Measurements from ENCODE around the gene MKNK2. TPM values are rescaled to one million over a fixed set of nuclear protein-coding genes. Genes with fewer than 3 reads are reported as not detected.

The MKNK2 gene
- polyA plus RNA-seq, 1 of the 3 experiments (the other 2 are of a cell fraction) = 65.4 TPM

DNA sequence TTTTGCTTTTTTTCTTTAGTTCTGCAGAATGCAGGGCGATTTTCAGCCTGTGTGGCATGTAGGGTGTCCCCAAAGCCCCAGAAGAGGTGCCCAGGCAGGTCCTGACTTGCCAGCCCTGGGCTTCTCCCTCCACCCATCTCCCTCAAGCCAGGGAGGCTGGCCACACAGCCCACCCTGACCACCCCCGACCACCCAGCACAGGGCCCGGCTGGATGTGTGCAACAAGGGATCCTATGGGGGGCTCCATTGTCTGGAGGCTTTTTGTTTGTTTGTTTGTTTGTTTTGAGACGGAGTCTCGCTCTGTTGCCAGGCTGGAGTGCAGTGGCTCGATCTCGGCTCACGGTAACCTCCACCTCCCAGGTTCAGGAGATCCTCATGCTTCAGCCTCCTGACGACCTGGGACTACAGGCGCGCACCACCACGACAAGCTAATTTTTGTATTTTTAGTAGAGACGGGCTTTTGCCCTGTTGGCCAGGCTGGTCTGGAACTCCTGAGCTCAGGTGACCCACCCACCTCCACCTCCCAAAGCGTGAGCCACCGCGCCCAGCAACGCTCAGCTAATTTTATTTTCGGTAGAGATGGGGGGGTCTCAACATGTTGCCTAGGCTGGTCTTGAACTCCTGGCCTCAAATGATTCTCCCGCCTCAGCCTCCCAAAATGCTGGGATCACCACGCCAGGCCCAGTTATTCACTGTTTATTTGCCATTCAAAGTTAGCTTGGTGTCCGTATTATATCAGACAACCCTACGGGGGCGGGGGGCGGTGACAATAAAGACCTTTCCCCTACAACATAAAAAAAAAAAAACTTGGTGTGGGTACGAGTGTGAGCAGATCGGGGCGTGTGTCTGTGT lies 7.8 kb upstream of the MKNK2 start:
- Histone ChIP-seq H3K9me2 (no peaks in the 10 kb centered on the region), H3K36me3 (replicated peaks in 1 of 2; ENCODE audit: control insufficient read depth in 1 of 2, insufficient read depth in 2 of 2, low read length in 1 of 2) (no peaks in the 10 kb centered on the region), H3K27me3 (ENCODE audit: insufficient read depth) (no peaks in the 10 kb centered on the region), H3K9ac (peak overlapping the region; percentile 92; the same call in 1 of the 2 replicates), H3K9me3 (no peaks in the 10 kb centered on the region), H3K4me2 (peak overlapping the region; percentile 97; the same call in 1 of the 2 replicates), H3K79me2 (ENCODE audit: insufficient read depth) (no peaks in the 10 kb centered on the region; the same call in 1 of the 2 replicates), H3K4me1 (ENCODE audit: control insufficient read depth in 1 of 2, insufficient read depth in 2 of 2, low read depth in 1 of 2, low read length in 1 of 2) (peaks cover 36 to 51% of the 10 kb centered on the region in 2 experiments; a peak in 3 of 4 replicates), H2AFZ (ENCODE audit: low read depth) (no peak overlapping the region), H4K20me1 (ENCODE audit: insufficient read depth) (no peaks in the 10 kb centered on the region), H3F3A (replicated peaks; ENCODE audit: insufficient read depth) (peaks cover 14% of the 10 kb centered on the region), H3K4me3 (ENCODE audit: low read depth in 2 of 2, low read length in 1 of 2) (no peak overlapping the region), H3K27ac (ENCODE audit: low read depth in 2 of 2, low read length in 1 of 2) (peak overlapping the region; percentile 97 to 98)
- POLR2A ChIA-PET = interaction anchor here (0.6 to 1.8 kb wide), 3 partner anchors 10 to 670 kb away, joined by 3 to 7 read pairs (median 3); no protein-coding TSS in a partner anchor
- CTCF ChIA-PET = interaction anchor here (1.6 to 2.4 kb wide), 2 partner anchors 11 to 37 kb away, joined by 4 to 13 read pairs; partner anchors contain the start of gene MOB3A
- no peak for DNase-seq
- TF ChIP-seq FOXM1 (IDR thresholded peaks at IDR 0.05; ENCODE audit: low read depth) = no peak
- TF ChIP-seq PBX3 (IDR thresholded peaks at IDR 0.05) = no peak
- TF ChIP-seq, protein P1, sequence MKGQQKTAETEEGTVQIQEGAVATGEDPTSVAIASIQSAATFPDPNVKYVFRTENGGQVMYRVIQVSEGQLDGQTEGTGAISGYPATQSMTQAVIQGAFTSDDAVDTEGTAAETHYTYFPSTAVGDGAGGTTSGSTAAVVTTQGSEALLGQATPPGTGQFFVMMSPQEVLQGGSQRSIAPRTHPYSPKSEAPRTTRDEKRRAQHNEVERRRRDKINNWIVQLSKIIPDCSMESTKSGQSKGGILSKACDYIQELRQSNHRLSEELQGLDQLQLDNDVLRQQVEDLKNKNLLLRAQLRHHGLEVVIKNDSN (IDR thresholded peaks at IDR 0.05; ENCODE audit: borderline replicate concordance, low read depth) = no peak
- no peak for TF ChIP-seq GATA2 (CRISPR knock-in tag; IDR thresholded peaks at IDR 0.05)
- TF ChIP-seq EZH2phosphoT487 (IDR thresholded peaks at IDR 0.05; ENCODE audit: borderline replicate concordance, low read depth) = no peak
- no peak for TF ChIP-seq EP300 (IDR thresholded peaks at IDR 0.05; ENCODE audit: borderline replicate concordance in 1 of 2, low read depth in 1 of 2, low read length in 1 of 2)
- no peak for TF ChIP-seq JUND (IDR thresholded peaks at IDR 0.05)
- no peak for TF ChIP-seq RCOR1 (IDR thresholded peaks at IDR 0.05; ENCODE audit: low read length)
- no peak for TF ChIP-seq FOSL2 (IDR thresholded peaks at IDR 0.05; ENCODE audit: borderline replicate concordance, low read depth)
- TF ChIP-seq TEAD4 (IDR thresholded peaks at IDR 0.05; ENCODE audit: borderline replicate concordance, insufficient read depth) = no peak
- no peak for TF ChIP-seq RFX5 (IDR thresholded peaks at IDR 0.05; ENCODE audit: low read length)
- TF ChIP-seq, protein P2, sequence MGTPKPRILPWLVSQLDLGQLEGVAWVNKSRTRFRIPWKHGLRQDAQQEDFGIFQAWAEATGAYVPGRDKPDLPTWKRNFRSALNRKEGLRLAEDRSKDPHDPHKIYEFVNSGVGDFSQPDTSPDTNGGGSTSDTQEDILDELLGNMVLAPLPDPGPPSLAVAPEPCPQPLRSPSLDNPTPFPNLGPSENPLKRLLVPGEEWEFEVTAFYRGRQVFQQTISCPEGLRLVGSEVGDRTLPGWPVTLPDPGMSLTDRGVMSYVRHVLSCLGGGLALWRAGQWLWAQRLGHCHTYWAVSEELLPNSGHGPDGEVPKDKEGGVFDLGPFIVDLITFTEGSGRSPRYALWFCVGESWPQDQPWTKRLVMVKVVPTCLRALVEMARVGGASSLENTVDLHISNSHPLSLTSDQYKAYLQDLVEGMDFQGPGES (IDR thresholded peaks at IDR 0.05; ENCODE audit: low read depth, low read length) = no peak
- TF ChIP-seq CTCF (IDR thresholded peaks at IDR 0.05) = no peak
- no peak for TF ChIP-seq ELF1 (IDR thresholded peaks at IDR 0.05)
- no peak for TF ChIP-seq TAF1 (IDR thresholded peaks at IDR 0.05; ENCODE audit: borderline replicate concordance, low read depth, low read length)
- no peak for TF ChIP-seq SMC3 (IDR thresholded peaks at IDR 0.05; ENCODE audit: low read depth, low read length)
- TF ChIP-seq MEF2A (IDR thresholded peaks at IDR 0.05; ENCODE audit: borderline replicate concordance, low read depth) = no peak
- no peak for TF ChIP-seq NRF1 (IDR thresholded peaks at IDR 0.05; ENCODE audit: low read depth, low read length)
- TF ChIP-seq, protein P3, sequence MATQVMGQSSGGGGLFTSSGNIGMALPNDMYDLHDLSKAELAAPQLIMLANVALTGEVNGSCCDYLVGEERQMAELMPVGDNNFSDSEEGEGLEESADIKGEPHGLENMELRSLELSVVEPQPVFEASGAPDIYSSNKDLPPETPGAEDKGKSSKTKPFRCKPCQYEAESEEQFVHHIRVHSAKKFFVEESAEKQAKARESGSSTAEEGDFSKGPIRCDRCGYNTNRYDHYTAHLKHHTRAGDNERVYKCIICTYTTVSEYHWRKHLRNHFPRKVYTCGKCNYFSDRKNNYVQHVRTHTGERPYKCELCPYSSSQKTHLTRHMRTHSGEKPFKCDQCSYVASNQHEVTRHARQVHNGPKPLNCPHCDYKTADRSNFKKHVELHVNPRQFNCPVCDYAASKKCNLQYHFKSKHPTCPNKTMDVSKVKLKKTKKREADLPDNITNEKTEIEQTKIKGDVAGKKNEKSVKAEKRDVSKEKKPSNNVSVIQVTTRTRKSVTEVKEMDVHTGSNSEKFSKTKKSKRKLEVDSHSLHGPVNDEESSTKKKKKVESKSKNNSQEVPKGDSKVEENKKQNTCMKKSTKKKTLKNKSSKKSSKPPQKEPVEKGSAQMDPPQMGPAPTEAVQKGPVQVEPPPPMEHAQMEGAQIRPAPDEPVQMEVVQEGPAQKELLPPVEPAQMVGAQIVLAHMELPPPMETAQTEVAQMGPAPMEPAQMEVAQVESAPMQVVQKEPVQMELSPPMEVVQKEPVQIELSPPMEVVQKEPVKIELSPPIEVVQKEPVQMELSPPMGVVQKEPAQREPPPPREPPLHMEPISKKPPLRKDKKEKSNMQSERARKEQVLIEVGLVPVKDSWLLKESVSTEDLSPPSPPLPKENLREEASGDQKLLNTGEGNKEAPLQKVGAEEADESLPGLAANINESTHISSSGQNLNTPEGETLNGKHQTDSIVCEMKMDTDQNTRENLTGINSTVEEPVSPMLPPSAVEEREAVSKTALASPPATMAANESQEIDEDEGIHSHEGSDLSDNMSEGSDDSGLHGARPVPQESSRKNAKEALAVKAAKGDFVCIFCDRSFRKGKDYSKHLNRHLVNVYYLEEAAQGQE (IDR thresholded peaks at IDR 0.05; ENCODE audit: low read depth, low read length) = no peak
- TF ChIP-seq RXRA (IDR thresholded peaks at IDR 0.05; ENCODE audit: borderline replicate concordance, low read depth) = no peak
- 94% methylated on average over 27 of the region's 27 CpGs for WGBS (ENCODE audit: low lambda C conversion rate)
